HCT116 (cell line): ENCODE measurements around the gene ALDH1L2. TPM values are rescaled to one million over a fixed set of nuclear protein-coding genes. Genes with fewer than 3 reads are reported as not detected.

Experiments
- ATAC-seq: fragments of 200-7000 bp; cut with Tn5 transposase; 2 replicates; pipeline ENCODE4 v1.9.1; 2020; ENCODE audit warnings: mild to moderate bottlenecking, moderate library complexity
- BruUV-seq: library from RNA; stranded (reverse); fragments of 400-500 nt; replicated peaks from 2 replicates; lab custom pipeline; 2021; lab: Mats Ljungman, UMichigan
- CTCF ChIA-PET: fragments of 300-600 bp; sonication (Branson Sonifier 250); formaldehyde crosslinking; loops from one replicate; lab custom pipeline; 2021; ENCODE audit warnings: antibody characterized with exemption; lab: Charles Lee
- POLR2A ChIA-PET: fragments of 300-600, 350-600 bp; sonication (Branson Sonifier 250); formaldehyde crosslinking; loops from one replicate; lab custom pipeline; 2021; ENCODE audit warnings: antibody characterized with exemption; lab: Charles Lee
- RAD21 ChIA-PET, 2 experiments: fragments of 300-600 bp; sonication (Branson Sonifier 250); formaldehyde crosslinking; loops; one replicate each; lab custom pipeline; 2023; ENCODE audit warnings: low total read pairs in 2 of 2; ENCODE audit not compliant: uncharacterized antibody in 2 of 2, unreplicated experiment in 2 of 2, low non-redundant PET in 1 of 2; lab: Charles Lee
- DNase-seq: peaks from one replicate; pipeline ENCODE4 v3.0.0-alpha.2; 2010; ENCODE audit warnings: low read depth, low spot score
- H2AFZ ChIP-seq: fragments of 200-600 bp; shearing (Covaris generic), sonication (generic); 2 replicates; pipeline ENCODE4 v1.6.1; 2017; ENCODE audit warnings: low read depth, mixed run types, mixed read lengths, antibody characterized with exemption, low read length; ENCODE audit not compliant: poor library complexity, severe bottlenecking
- H3K27ac ChIP-seq: 2 replicates; pipeline ENCODE4 v1.5.1; 2012; ENCODE audit warnings: low read depth, low read length
- H3K27me3 ChIP-seq: fragments of 200-600 bp; sonication (generic); 2 replicates; pipeline ENCODE4 v1.6.1; 2016; ENCODE audit warnings: mixed run types, low read length, mixed read lengths; ENCODE audit not compliant: insufficient read depth
- H3K36me3 ChIP-seq, 2 experiments: fragments of 200-500 bp in 1 of 2; fragments of 200-600 bp in 1 of 2; sonication (Bioruptor generic) in 1 of 2; sonication (generic) in 1 of 2; 2 replicates each; pipeline versions ENCODE4 v1.5.1 to v1.6.1; 2014 to 2016; ENCODE audit warnings: low read length in 2 of 2, inconsistent platforms in 1 of 2, mixed read lengths in 1 of 2, mixed run types in 1 of 2; ENCODE audit not compliant: insufficient read depth in 2 of 2, control insufficient read depth in 1 of 2
- H3K4me1 ChIP-seq, 2 experiments: fragments of 200-600 bp in 1 of 2; sonication (generic) in 1 of 2; 2 replicates each; pipeline versions ENCODE4 v1.5.1 to v1.6.1; 2012 to 2017; ENCODE audit warnings: low read length in 2 of 2, inconsistent platforms in 1 of 2, mild to moderate bottlenecking in 1 of 2, mixed read lengths in 1 of 2, mixed run types in 1 of 2, moderate library complexity in 1 of 2; ENCODE audit not compliant: insufficient read depth in 2 of 2, control insufficient read depth in 1 of 2
- H3K4me2 ChIP-seq: fragments of 200-600 bp; sonication (generic); 2 replicates; pipeline ENCODE4 v1.6.1; 2017; ENCODE audit warnings: mixed run types, low read length, mixed read lengths
- H3K4me3 ChIP-seq, 2 experiments: fragments of 200-600 bp in 1 of 2; sonication (generic) in 1 of 2; replicated peaks in 1 of 2; 2 replicates each; pipeline ENCODE4 v1.5.1; 2011 to 2016; ENCODE audit warnings: low read length in 2 of 2, control low read depth in 1 of 2, low read depth in 1 of 2, mild to moderate bottlenecking in 1 of 2, mixed read lengths in 1 of 2, mixed run types in 1 of 2
- H3K79me2 ChIP-seq: fragments of 200-600 bp; sonication (generic); 2 replicates; pipeline ENCODE4 v1.6.1; 2017; ENCODE audit warnings: mild to moderate bottlenecking, mixed run types, low read length, moderate library complexity, mixed read lengths; ENCODE audit not compliant: insufficient read depth
- H3K9ac ChIP-seq: fragments of 200-600 bp; sonication (generic); 2 replicates; pipeline ENCODE4 v1.6.1; 2016; ENCODE audit warnings: low read length, mixed read lengths
- H3K9me2 ChIP-seq: fragments of 200-600 bp; sonication (generic), shearing (Covaris generic); 2 replicates; pipeline ENCODE4 v1.6.1; 2017; ENCODE audit warnings: mixed run types, mild to moderate bottlenecking, moderate library complexity; ENCODE audit not compliant: insufficient read depth
- H3K9me3 ChIP-seq, 2 experiments: fragments of 200-500 bp in 1 of 2; fragments of 200-600 bp in 1 of 2; sonication (Bioruptor generic) in 1 of 2; sonication (generic) in 1 of 2; 2 replicates each; pipeline ENCODE4 v1.6.1; 2014 to 2017; ENCODE audit warnings: low read length in 2 of 2, mixed read lengths in 2 of 2, inconsistent platforms in 1 of 2, low read depth in 1 of 2, mild to moderate bottlenecking in 1 of 2, mixed run types in 1 of 2, moderate library complexity in 1 of 2; ENCODE audit not compliant: control insufficient read depth in 1 of 2, insufficient read depth in 1 of 2
- H4K20me1 ChIP-seq: fragments of 200-600 bp; sonication (generic), shearing (Covaris generic); 2 replicates; pipeline ENCODE4 v1.6.1; 2017; ENCODE audit warnings: mixed run types, mild to moderate bottlenecking, moderate library complexity; ENCODE audit not compliant: insufficient read depth
- CBX3 ChIP-seq: IDR thresholded peaks from 2 replicates; pipeline ENCODE4 v1.6.1; 2012; ENCODE audit warnings: low read depth
- JUND ChIP-seq: IDR thresholded peaks from 2 replicates; pipeline ENCODE4 v1.6.1; 2012
- RAD21 ChIP-seq: IDR thresholded peaks from 2 replicates; pipeline ENCODE4 v1.6.1; 2012; ENCODE audit warnings: low read depth, mild to moderate bottlenecking
- SP1 ChIP-seq: IDR thresholded peaks from 2 replicates; pipeline ENCODE4 v1.6.1; 2012; ENCODE audit warnings: low read depth
- TCF7L2 ChIP-seq: IDR thresholded peaks from 2 replicates; pipeline ENCODE4 v1.7.0; 2011; ENCODE audit warnings: borderline replicate concordance, inconsistent platforms; ENCODE audit not compliant: insufficient read depth, insufficient read length; ENCODE audit errors: extremely low read depth
- YY1 ChIP-seq: IDR thresholded peaks from 2 replicates; pipeline ENCODE4 v1.6.1; 2011; ENCODE audit warnings: low read length, low read depth, moderate library complexity, mild to moderate bottlenecking; ENCODE audit not compliant: insufficient replicate concordance; ENCODE audit errors: extremely low read depth
- intact Hi-C: fragments of 100-400 bp; cut with micrococcal nuclease; formaldehyde crosslinking; loops from 2 replicates; pipeline ENCODE4 v1.10.0; 2022
- total RNA-seq: library from RNA; stranded (reverse); gene quantifications from one replicate; pipeline ENCODE4 v1.2.1, GENCODE V29; 2021; ENCODE audit not compliant: unreplicated experiment
- TF ChIP-seq, protein P1 (sequence below): IDR thresholded peaks from 2 replicates; pipeline ENCODE4 v1.6.1; 2012; ENCODE audit warnings: low read depth

The ALDH1L2 gene
- total RNA-seq, 1 experiment from 2014 or later: 1.5 TPM

DNA sequence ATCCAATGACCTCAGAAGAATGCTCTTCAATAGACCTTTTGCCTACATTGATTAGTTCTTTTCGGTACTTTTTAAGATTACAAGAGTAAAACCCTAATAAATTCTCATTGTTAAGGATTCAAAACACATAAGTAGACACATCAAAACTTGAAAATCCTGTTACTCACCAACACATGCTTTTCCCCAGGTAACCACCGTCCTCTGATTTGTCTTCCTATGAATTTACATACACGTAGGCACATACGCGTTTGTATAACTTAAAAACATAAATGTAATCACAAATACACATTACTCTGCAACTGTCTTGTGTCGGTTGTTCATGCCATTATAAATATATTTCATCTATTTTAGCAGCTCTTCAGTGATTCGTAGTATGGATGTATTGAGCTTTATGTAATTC lies 22.4 kb upstream of the ALDH1L2 start:
- RAD21 ChIA-PET: no interaction called here
- Histone ChIP-seq H2AFZ (peak overlapping the region; percentile 96), H3K9me3 (no peaks in the 10 kb centered on the region), H3K36me3 (no peaks in the 10 kb centered on the region; a peak in 2 of 4 replicates), H4K20me1 (no peaks in the 10 kb centered on the region), H3K4me3 (peak overlapping the region; percentile 87 to 88), H3K4me1 (peaks cover 3 to 27% of the 10 kb centered on the region in 2 experiments; a peak in 3 of 4 replicates), H3K9me2 (no peaks in the 10 kb centered on the region), H3K27ac (no peak overlapping the region), H3K79me2 (peaks cover 39% of the 10 kb centered on the region), H3K4me2 (peak overlapping the region; percentile 92), H3K9ac (peak overlapping the region; percentile 77; the same call in 1 of the 2 replicates), H3K27me3 (no peaks in the 10 kb centered on the region)
- CTCF ChIA-PET: no interaction called here
- POLR2A ChIA-PET: no interaction called here
- no peak for ATAC-seq
- BruUV-seq: no TSS peak
- DNase-seq: no peak
- intact Hi-C loops: no loop called here
- TF ChIP-seq CBX3: 0 out of 2 replicates have a peak, but pooled peaks have one; percentile 27
- TF ChIP-seq SP1: no peak
- 0 out of 2 replicates have a peak, but pooled peaks have one; percentile 8 for TF ChIP-seq JUND
- TF ChIP-seq YY1: no peak

DNA sequence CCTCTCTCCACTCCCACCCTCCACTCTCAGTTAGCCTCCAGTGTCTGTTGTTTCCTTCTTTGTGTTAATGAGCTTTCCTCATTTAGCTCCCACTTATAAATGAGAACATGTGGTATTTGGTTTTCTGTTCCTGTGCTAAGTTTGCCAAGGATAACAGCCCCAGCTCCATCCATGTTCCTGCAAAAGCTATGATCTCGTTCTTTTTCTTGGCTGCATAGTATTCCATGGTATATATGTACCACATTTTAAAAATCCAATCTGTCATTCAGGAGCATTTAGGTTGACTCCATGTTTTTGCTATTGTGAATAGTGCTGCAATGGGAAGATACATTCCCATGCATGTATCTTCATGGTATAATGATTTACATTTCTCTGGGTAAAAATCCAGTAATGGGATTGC lies 20.5 kb upstream of the ALDH1L2 start:
- no peak overlapping the region for H3K4me3 ChIP-seq
- H3K4me1 ChIP-seq: peaks cover 6 to 36% of the 10 kb centered on the region in 2 experiments; a peak in 3 of 4 replicates
- intact Hi-C loops: no loop called here
- H3K9me3 ChIP-seq: no peaks in the 10 kb centered on the region
- CTCF ChIA-PET: no interaction called here
- no peak overlapping the region for H3K4me2 ChIP-seq
- ATAC-seq (no peak), DNase-seq (no peak)
- no peak overlapping the region for H3K9ac ChIP-seq
- no peaks in the 10 kb centered on the region for H3K9me2 ChIP-seq
- no peak overlapping the region for H2AFZ ChIP-seq
- no peaks in the 10 kb centered on the region for H3K36me3 ChIP-seq
- H3K79me2 ChIP-seq: peaks cover 21% of the 10 kb centered on the region
- POLR2A ChIA-PET: no interaction called here
- H3K27me3 ChIP-seq: no peaks in the 10 kb centered on the region
- H4K20me1 ChIP-seq: no peaks in the 10 kb centered on the region
- H3K27ac ChIP-seq: no peak overlapping the region
- no peak for TF ChIP-seq TCF7L2
- TF ChIP-seq RAD21: no peak
- TF ChIP-seq CBX3: peak; percentile 23; the same call in 1 of the 2 replicates
- TF ChIP-seq, protein P1, sequence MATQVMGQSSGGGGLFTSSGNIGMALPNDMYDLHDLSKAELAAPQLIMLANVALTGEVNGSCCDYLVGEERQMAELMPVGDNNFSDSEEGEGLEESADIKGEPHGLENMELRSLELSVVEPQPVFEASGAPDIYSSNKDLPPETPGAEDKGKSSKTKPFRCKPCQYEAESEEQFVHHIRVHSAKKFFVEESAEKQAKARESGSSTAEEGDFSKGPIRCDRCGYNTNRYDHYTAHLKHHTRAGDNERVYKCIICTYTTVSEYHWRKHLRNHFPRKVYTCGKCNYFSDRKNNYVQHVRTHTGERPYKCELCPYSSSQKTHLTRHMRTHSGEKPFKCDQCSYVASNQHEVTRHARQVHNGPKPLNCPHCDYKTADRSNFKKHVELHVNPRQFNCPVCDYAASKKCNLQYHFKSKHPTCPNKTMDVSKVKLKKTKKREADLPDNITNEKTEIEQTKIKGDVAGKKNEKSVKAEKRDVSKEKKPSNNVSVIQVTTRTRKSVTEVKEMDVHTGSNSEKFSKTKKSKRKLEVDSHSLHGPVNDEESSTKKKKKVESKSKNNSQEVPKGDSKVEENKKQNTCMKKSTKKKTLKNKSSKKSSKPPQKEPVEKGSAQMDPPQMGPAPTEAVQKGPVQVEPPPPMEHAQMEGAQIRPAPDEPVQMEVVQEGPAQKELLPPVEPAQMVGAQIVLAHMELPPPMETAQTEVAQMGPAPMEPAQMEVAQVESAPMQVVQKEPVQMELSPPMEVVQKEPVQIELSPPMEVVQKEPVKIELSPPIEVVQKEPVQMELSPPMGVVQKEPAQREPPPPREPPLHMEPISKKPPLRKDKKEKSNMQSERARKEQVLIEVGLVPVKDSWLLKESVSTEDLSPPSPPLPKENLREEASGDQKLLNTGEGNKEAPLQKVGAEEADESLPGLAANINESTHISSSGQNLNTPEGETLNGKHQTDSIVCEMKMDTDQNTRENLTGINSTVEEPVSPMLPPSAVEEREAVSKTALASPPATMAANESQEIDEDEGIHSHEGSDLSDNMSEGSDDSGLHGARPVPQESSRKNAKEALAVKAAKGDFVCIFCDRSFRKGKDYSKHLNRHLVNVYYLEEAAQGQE: no peak
- RAD21 ChIA-PET: no interaction called here
- BruUV-seq: no TSS peak
